K562 (cell line): Measurements from ENCODE around the gene INSR. TPM values are rescaled to one million over a fixed set of nuclear protein-coding genes. Genes with fewer than 3 reads are reported as not detected.

ENCODE experiments used
- ATAC-seq: fragments of 200-7000 bp; cut with Tn5 transposase; 3 replicates; pipeline ENCODE4 v1.9.1; 2020; ENCODE audit warnings: moderate library complexity
- BruUV-seq: library from RNA; stranded (reverse); fragments of 400-500 nt; replicated peaks from 2 replicates; lab custom pipeline; 2021; lab: Mats Ljungman, UMichigan
- CTCF ChIA-PET: fragments of 300-600 bp; formaldehyde crosslinking; extraction: SDS; loops from one replicate; lab custom pipeline; 2021; ENCODE audit warnings: low intra/inter-chr PET ratio; lab: Yijun Ruan, JAX
- POLR2A ChIA-PET: fragments of 300-600, 350-650 bp; sonication (Branson Sonifier 250); formaldehyde crosslinking; extraction: SDS; loops from one replicate; lab custom pipeline; 2021; ENCODE audit warnings: antibody characterized with exemption, inconsistent platforms; lab: Yijun Ruan, JAX
- DNase-seq, 4 experiments: peaks; one replicate each; pipeline versions ENCODE4 v3.0.0 to v3.0.0-alpha.2; 2011 to 2018; ENCODE audit warnings: low spot score in 3 of 4, mixed read lengths in 3 of 4; ENCODE audit errors: extremely low read depth in 1 of 4
- FAIRE-seq: peaks from 2 replicates; lab custom pipeline; 2011; peaks lifted over from hg19 to GRCh38; lab: Jason Lieb, UNC
- H2AFZ ChIP-seq: 2 replicates; pipeline ENCODE4 v1.6.0; 2011; ENCODE audit warnings: low read depth, low read length, control low read depth, inconsistent platforms
- H3K27ac ChIP-seq: fragments of 200-600 bp; 3 replicates; pipeline ENCODE4 v1.8.0; 2011; ENCODE audit warnings: low read depth, mild to moderate bottlenecking, control low read depth, inconsistent platforms, low read length, moderate library complexity, mixed read lengths; ENCODE audit errors: extremely low read depth
- H3K27me3 ChIP-seq, 2 experiments: fragments of 300-600 bp in 1 of 2; 2 replicates in 1 of 2; 3 replicates in 1 of 2; pipeline versions ENCODE4 v1.6.0 to v1.8.0; 2011; ENCODE audit warnings: inconsistent platforms in 2 of 2, low read length in 2 of 2, mild to moderate bottlenecking in 1 of 2, mixed read lengths in 1 of 2, moderate library complexity in 1 of 2; ENCODE audit not compliant: control insufficient read depth in 2 of 2, insufficient read depth in 2 of 2
- H3K36me3 ChIP-seq: fragments of 300-600 bp; 3 replicates; pipeline ENCODE4 v1.8.0; 2011; ENCODE audit warnings: mild to moderate bottlenecking, low read length, inconsistent platforms; ENCODE audit not compliant: control insufficient read depth, insufficient read depth
- H3K4me1 ChIP-seq, 2 experiments: fragments of 200-600 bp in 1 of 2; replicated peaks in 1 of 2; 2 replicates in 1 of 2; 3 replicates in 1 of 2; pipeline versions ENCODE4 v1.5.1 to v1.8.0; 2011; ENCODE audit warnings: inconsistent platforms in 2 of 2, low read length in 2 of 2, mild to moderate bottlenecking in 1 of 2, mixed read lengths in 1 of 2, moderate library complexity in 1 of 2; ENCODE audit not compliant: control insufficient read depth in 2 of 2, insufficient read depth in 2 of 2
- H3K4me2 ChIP-seq: 2 replicates; pipeline ENCODE4 v1.6.1; 2011; ENCODE audit warnings: low read length, control low read depth, inconsistent platforms, mixed read lengths; ENCODE audit not compliant: insufficient read depth
- H3K4me3 ChIP-seq: fragments of 200-600 bp; sonication (generic), shearing (Covaris generic); 2 replicates; pipeline ENCODE4 v1.5.1; 2016; ENCODE audit warnings: control low read depth, inconsistent platforms
- H3K79me2 ChIP-seq: fragments of 200-600 bp; 3 replicates; pipeline ENCODE4 v1.8.0; 2011; ENCODE audit warnings: low read length, inconsistent platforms; ENCODE audit not compliant: control insufficient read depth, insufficient read depth
- H3K9ac ChIP-seq, 2 experiments: 2 replicates each; pipeline versions ENCODE4 v1.6.0 to v1.6.1; 2011; ENCODE audit warnings: low read depth in 2 of 2, low read length in 2 of 2, control low read depth in 1 of 2, inconsistent platforms in 1 of 2, mild to moderate bottlenecking in 1 of 2, mixed read lengths in 1 of 2; ENCODE audit not compliant: insufficient read depth in 1 of 2
- H3K9me1 ChIP-seq: one replicate; pipeline ENCODE4 v1.6.0; 2011; ENCODE audit warnings: inconsistent platforms, mild to moderate bottlenecking, low read length, moderate library complexity; ENCODE audit not compliant: control insufficient read depth, insufficient read depth
- H3K9me3 ChIP-seq: replicated peaks from 2 replicates; pipeline ENCODE4 v1.5.1; 2011; ENCODE audit warnings: low read depth, low read length, inconsistent platforms; ENCODE audit not compliant: control insufficient read depth, insufficient read depth
- H4K20me1 ChIP-seq: replicated peaks from 2 replicates; pipeline ENCODE4 v1.6.1; 2011; ENCODE audit warnings: low read length, inconsistent platforms, mixed read lengths; ENCODE audit not compliant: control insufficient read depth, insufficient read depth
- NFE2 ChIP-seq: IDR thresholded peaks from 2 replicates; pipeline ENCODE4 v1.6.1; 2014; ENCODE audit warnings: antibody characterized with exemption, low read depth
- ZNF699 ChIP-seq: fragments of 250-450 bp; sonication (Bioruptor Pico); IDR thresholded peaks from 2 replicates; pipeline ENCODE4 v1.8.0; 2021; ENCODE audit warnings: mild to moderate bottlenecking, moderate library complexity; ENCODE audit not compliant: insufficient replicate concordance
- WGBS: fragments of 100-300 bp; shearing (Covaris generic); methylation state at CpG from one replicate; pipeline ENCODE4 v1.1.6; 2016; ENCODE audit warnings: low coverage, mixed read lengths; ENCODE audit not compliant: insufficient coverage; ENCODE audit errors: missing lambda C conversion rate; 5-methylcytosine and 5-hydroxymethylcytosine counted together
- in situ Hi-C: fragments of 300-500 bp; cut with MboI; formaldehyde crosslinking; loops from 4 replicates; pipeline ENCODE4 v1.15.0; 2018; ENCODE audit warnings: inconsistent platforms, mixed read lengths
- intact Hi-C: fragments of 100-400 bp; cut with micrococcal nuclease; formaldehyde crosslinking; loops from 2 replicates; pipeline ENCODE4 v1.14.2; 2022
- polyA plus RNA-seq, 8 experiments: library from polyadenylated mRNA; depleted of rRNA in 4 of 8; stranded (reverse) in 5 of 8; unstranded in 3 of 8; fragments of >200 nt; fragmentation: Nextera tagmentation in 2 of 8; fragmentation: Illumina TruSeq in 1 of 8; extraction: Ambion mirVana in 2 of 8; extraction: Trizol in 1 of 8; gene quantifications; 2 replicates each; pipeline versions ENCODE4 v1.2.1 to v1.2.3, GENCODE V29; 2011 to 2014; ENCODE audit warnings: inconsistent platforms in 1 of 8, missing spikeins in 1 of 8
- total RNA-seq, 7 experiments: library from RNA; depleted of rRNA in 6 of 7; stranded (reverse); fragments of >200 nt in 6 of 7; fragmentation: Illumina TruSeq in 2 of 7; extraction: Trizol in 2 of 7; gene quantifications; 2 replicates each; pipeline versions ENCODE4 v1.2.1 to v1.2.3, GENCODE V29; 2011 to 2021; ENCODE audit warnings: low replicate concordance in 1 of 7
- TF ChIP-seq, protein P1 (sequence below): fragments of 450-650 bp; IDR thresholded peaks from 2 replicates; pipeline ENCODE4 v1.6.1; 2017; ENCODE audit warnings: antibody characterized with exemption
- TF ChIP-seq, protein P2 (sequence below), 2 experiments: fragments of 450-650 bp; formaldehyde crosslinking in 1 of 2; IDR thresholded peaks; 2 replicates each; pipeline versions ENCODE4 v1.4.0 to v1.6.1; 2014 to 2020; ENCODE audit warnings: mild to moderate bottlenecking in 2 of 2, borderline replicate concordance in 1 of 2, low read depth in 1 of 2
- TF ChIP-seq, protein P3 (sequence below): fragments of 250-450 bp; sonication (Bioruptor Pico); IDR thresholded peaks from 2 replicates; pipeline ENCODE4 v1.5.0; 2022; ENCODE audit warnings: mild to moderate bottlenecking
- TF ChIP-seq, protein P4 (sequence below): fragments of 250-450 bp; sonication (Bioruptor Pico); IDR thresholded peaks from 2 replicates; pipeline ENCODE4 v1.4.0; 2020; ENCODE audit warnings: mild to moderate bottlenecking, moderate library complexity, borderline replicate concordance

Gene INSR
- total and polyA plus RNA-seq, 9 of the 15 experiments (the other 6 are each of a cell fraction or from before 2014, with no cell fraction given), result 0.04 to 0.88 (median 0.41) TPM

DNA sequence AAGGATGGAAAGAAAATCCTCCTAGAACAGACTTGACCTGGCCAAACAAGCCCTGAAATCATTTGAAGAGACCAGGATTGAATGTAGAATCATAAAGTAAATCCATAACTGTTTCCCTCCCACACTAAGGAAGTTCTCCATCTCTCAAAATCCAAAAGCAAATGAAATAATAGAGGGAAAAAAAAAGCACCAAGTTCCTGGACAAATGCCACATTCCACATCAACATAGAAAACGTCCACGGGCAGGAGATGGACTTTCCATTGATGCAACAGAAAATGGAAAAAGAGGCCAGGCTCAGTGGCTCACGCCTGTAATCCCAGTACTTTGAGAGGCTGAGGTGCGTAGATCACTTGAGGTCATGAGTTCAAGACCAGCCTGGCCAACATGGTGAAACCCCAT is 56.2 kb downstream of the INSR start:
- no peak for DNase-seq
- Histone ChIP-seq H3K27ac (no peak overlapping the region), H4K20me1 (no peaks in the 10 kb centered on the region), H3K9me1 (no peaks in the 10 kb centered on the region), H3K79me2 (no peaks in the 10 kb centered on the region), H3K4me1 (no peaks in the 10 kb centered on the region), H3K4me3 (no peak overlapping the region), H3K9ac (no peak overlapping the region), H3K9me3 (peaks cover 5% of the 10 kb centered on the region; the same call in 1 of the 2 replicates), H3K36me3 (no peaks in the 10 kb centered on the region), H3K4me2 (no peak overlapping the region), H3K27me3 (peaks cover 0 to 2% of the 10 kb centered on the region in 2 experiments; a peak in 1 of 5 replicates), H2AFZ (no peak overlapping the region)
- ChIA-PET CTCF (interaction anchor here (0.6 kb wide), 1 partner anchor 478 kb away, joined by 4 read pairs; no protein-coding TSS in a partner anchor), POLR2A (no interaction called here)
- in situ Hi-C loops, result no loop called here
- intact Hi-C loops, result no loop called here
- no peak for ATAC-seq
- no TSS peak for BruUV-seq
- no peak for FAIRE-seq
- WGBS, result 0% methylated on average over 4 of the region's 4 CpGs
- TF ChIP-seq, protein P1, sequence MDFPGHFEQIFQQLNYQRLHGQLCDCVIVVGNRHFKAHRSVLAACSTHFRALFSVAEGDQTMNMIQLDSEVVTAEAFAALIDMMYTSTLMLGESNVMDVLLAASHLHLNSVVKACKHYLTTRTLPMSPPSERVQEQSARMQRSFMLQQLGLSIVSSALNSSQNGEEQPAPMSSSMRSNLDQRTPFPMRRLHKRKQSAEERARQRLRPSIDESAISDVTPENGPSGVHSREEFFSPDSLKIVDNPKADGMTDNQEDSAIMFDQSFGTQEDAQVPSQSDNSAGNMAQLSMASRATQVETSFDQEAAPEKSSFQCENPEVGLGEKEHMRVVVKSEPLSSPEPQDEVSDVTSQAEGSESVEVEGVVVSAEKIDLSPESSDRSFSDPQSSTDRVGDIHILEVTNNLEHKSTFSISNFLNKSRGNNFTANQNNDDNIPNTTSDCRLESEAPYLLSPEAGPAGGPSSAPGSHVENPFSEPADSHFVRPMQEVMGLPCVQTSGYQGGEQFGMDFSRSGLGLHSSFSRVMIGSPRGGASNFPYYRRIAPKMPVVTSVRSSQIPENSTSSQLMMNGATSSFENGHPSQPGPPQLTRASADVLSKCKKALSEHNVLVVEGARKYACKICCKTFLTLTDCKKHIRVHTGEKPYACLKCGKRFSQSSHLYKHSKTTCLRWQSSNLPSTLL, result no peak
- TF ChIP-seq, protein P2, sequence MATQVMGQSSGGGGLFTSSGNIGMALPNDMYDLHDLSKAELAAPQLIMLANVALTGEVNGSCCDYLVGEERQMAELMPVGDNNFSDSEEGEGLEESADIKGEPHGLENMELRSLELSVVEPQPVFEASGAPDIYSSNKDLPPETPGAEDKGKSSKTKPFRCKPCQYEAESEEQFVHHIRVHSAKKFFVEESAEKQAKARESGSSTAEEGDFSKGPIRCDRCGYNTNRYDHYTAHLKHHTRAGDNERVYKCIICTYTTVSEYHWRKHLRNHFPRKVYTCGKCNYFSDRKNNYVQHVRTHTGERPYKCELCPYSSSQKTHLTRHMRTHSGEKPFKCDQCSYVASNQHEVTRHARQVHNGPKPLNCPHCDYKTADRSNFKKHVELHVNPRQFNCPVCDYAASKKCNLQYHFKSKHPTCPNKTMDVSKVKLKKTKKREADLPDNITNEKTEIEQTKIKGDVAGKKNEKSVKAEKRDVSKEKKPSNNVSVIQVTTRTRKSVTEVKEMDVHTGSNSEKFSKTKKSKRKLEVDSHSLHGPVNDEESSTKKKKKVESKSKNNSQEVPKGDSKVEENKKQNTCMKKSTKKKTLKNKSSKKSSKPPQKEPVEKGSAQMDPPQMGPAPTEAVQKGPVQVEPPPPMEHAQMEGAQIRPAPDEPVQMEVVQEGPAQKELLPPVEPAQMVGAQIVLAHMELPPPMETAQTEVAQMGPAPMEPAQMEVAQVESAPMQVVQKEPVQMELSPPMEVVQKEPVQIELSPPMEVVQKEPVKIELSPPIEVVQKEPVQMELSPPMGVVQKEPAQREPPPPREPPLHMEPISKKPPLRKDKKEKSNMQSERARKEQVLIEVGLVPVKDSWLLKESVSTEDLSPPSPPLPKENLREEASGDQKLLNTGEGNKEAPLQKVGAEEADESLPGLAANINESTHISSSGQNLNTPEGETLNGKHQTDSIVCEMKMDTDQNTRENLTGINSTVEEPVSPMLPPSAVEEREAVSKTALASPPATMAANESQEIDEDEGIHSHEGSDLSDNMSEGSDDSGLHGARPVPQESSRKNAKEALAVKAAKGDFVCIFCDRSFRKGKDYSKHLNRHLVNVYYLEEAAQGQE (IDR thresholded peaks at IDR 0.05; ENCODE audit: borderline replicate concordance), result no peak
- TF ChIP-seq, protein P2 (CRISPR knock-in tag; IDR thresholded peaks at IDR 0.05; ENCODE audit: low read depth), result no peak
- no peak for TF ChIP-seq NFE2
- TF ChIP-seq ZNF699 (CRISPR knock-in tag), result no peak
- TF ChIP-seq, protein P3, sequence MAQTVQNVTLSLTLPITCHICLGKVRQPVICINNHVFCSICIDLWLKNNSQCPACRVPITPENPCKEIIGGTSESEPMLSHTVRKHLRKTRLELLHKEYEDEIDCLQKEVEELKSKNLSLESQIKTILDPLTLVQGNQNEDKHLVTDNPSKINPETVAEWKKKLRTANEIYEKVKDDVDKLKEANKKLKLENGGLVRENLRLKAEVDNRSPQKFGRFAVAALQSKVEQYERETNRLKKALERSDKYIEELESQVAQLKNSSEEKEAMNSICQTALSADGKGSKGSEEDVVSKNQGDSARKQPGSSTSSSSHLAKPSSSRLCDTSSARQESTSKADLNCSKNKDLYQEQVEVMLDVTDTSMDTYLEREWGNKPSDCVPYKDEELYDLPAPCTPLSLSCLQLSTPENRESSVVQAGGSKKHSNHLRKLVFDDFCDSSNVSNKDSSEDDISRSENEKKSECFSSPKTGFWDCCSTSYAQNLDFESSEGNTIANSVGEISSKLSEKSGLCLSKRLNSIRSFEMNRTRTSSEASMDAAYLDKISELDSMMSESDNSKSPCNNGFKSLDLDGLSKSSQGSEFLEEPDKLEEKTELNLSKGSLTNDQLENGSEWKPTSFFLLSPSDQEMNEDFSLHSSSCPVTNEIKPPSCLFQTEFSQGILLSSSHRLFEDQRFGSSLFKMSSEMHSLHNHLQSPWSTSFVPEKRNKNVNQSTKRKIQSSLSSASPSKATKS, result no peak
- TF ChIP-seq, protein P4, sequence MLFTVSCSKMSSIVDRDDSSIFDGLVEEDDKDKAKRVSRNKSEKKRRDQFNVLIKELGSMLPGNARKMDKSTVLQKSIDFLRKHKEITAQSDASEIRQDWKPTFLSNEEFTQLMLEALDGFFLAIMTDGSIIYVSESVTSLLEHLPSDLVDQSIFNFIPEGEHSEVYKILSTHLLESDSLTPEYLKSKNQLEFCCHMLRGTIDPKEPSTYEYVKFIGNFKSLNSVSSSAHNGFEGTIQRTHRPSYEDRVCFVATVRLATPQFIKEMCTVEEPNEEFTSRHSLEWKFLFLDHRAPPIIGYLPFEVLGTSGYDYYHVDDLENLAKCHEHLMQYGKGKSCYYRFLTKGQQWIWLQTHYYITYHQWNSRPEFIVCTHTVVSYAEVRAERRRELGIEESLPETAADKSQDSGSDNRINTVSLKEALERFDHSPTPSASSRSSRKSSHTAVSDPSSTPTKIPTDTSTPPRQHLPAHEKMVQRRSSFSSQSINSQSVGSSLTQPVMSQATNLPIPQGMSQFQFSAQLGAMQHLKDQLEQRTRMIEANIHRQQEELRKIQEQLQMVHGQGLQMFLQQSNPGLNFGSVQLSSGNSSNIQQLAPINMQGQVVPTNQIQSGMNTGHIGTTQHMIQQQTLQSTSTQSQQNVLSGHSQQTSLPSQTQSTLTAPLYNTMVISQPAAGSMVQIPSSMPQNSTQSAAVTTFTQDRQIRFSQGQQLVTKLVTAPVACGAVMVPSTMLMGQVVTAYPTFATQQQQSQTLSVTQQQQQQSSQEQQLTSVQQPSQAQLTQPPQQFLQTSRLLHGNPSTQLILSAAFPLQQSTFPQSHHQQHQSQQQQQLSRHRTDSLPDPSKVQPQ (CRISPR knock-in tag), result no peak
